WTC11 (cell line): ENCODE data around the gene QKI. TPM values are rescaled to one million over a fixed set of nuclear protein-coding genes. Genes with fewer than 3 reads are reported as not detected.

ENCODE experiments used
- ATAC-seq: fragments of 200-7000 bp; cut with Tn5 transposase; 2 replicates; pipeline ENCODE4 v1.10.0; 2021; ENCODE audit warnings: mild to moderate bottlenecking, moderate library complexity
- CTCF ChIA-PET: fragments of 300-600 bp; sonication (Branson Sonifier 250); formaldehyde crosslinking; loops from one replicate; lab custom pipeline; 2021; ENCODE audit warnings: antibody characterized with exemption; lab: Charles Lee
- POLR2A ChIA-PET: fragments of 350-600 bp; sonication (Branson Sonifier 250); formaldehyde crosslinking; loops from one replicate; lab custom pipeline; 2021; ENCODE audit warnings: antibody characterized with exemption; lab: Charles Lee
- DNase-seq: peaks from one replicate; pipeline ENCODE4 v3.0.0; 2021; ENCODE audit warnings: low spot score
- H3K27ac Mint-ChIP-seq: 2 replicates; pipeline ENCODE4 v1.8.0; 2021; ENCODE audit warnings: mixed read lengths
- H3K27me3 Mint-ChIP-seq: 2 replicates; pipeline ENCODE4 v1.8.0; 2021; ENCODE audit warnings: low read depth, mild to moderate bottlenecking, moderate library complexity, mixed read lengths
- H3K36me3 Mint-ChIP-seq: 2 replicates; pipeline ENCODE4 v1.8.0; 2021; ENCODE audit warnings: mixed read lengths
- H3K4me1 Mint-ChIP-seq: 2 replicates; pipeline ENCODE4 v1.8.0; 2022; ENCODE audit warnings: mixed read lengths
- H3K4me3 Mint-ChIP-seq: 2 replicates; pipeline ENCODE4 v1.8.0; 2021; ENCODE audit warnings: mild to moderate bottlenecking, moderate library complexity, mixed read lengths
- H3K9me3 Mint-ChIP-seq: 2 replicates; pipeline ENCODE4 v1.8.0; 2021; ENCODE audit warnings: mixed read lengths
- ATF6 ChIP-seq: sonication (generic); formaldehyde crosslinking; IDR thresholded peaks from 2 replicates; pipeline ENCODE4 v1.8.1; 2023; ENCODE audit warnings: mild to moderate bottlenecking, missing genetic modification reagents
- ELF4 ChIP-seq: sonication (generic); formaldehyde crosslinking; IDR thresholded peaks from 2 replicates; pipeline ENCODE4 v1.8.1; 2022; ENCODE audit warnings: low read depth, mild to moderate bottlenecking, moderate library complexity, missing genetic modification reagents
- FOXP1 ChIP-seq: sonication (generic); formaldehyde crosslinking; IDR thresholded peaks from 2 replicates; pipeline ENCODE4 v1.8.0; 2022; ENCODE audit warnings: missing genetic modification reagents, mild to moderate bottlenecking, moderate library complexity, borderline replicate concordance
- GABPB1 ChIP-seq: sonication (generic); formaldehyde crosslinking; IDR thresholded peaks from 2 replicates; pipeline ENCODE4 v1.8.1; 2023; ENCODE audit warnings: mild to moderate bottlenecking, missing genetic modification reagents
- GRHL2 ChIP-seq: fragments of 250-450 bp; sonication (Bioruptor Pico); IDR thresholded peaks from 2 replicates; pipeline ENCODE4 v1.8.0; 2022; ENCODE audit warnings: mild to moderate bottlenecking, moderate library complexity; ENCODE audit not compliant: insufficient replicate concordance, severe bottlenecking
- JAZF1 ChIP-seq: fragments of 250-450 bp; sonication (Bioruptor Pico); IDR thresholded peaks from 2 replicates; pipeline ENCODE4 v1.9.0; 2021; ENCODE audit warnings: moderate library complexity, mild to moderate bottlenecking, inconsistent platforms
- JUN ChIP-seq: sonication (generic); formaldehyde crosslinking; IDR thresholded peaks from 2 replicates; pipeline ENCODE4 v1.8.0; 2023; ENCODE audit warnings: mild to moderate bottlenecking, missing genetic modification reagents
- MLX ChIP-seq: sonication (generic); formaldehyde crosslinking; IDR thresholded peaks from 2 replicates; pipeline ENCODE4 v1.8.1; 2023; ENCODE audit warnings: mild to moderate bottlenecking, missing genetic modification reagents, moderate library complexity
- MYBL2 ChIP-seq: sonication (generic); formaldehyde crosslinking; IDR thresholded peaks from 2 replicates; pipeline ENCODE4 v1.8.1; 2023; ENCODE audit warnings: mild to moderate bottlenecking, moderate library complexity, missing genetic modification reagents
- NFATC4 ChIP-seq: fragments of 250-450 bp; sonication (Bioruptor Pico); IDR thresholded peaks from 2 replicates; pipeline ENCODE4 v1.9.0; 2021; ENCODE audit warnings: mild to moderate bottlenecking
- NFE2L1 ChIP-seq: sonication (generic); formaldehyde crosslinking; IDR thresholded peaks from 2 replicates; pipeline ENCODE4 v1.8.1; 2023; ENCODE audit warnings: missing genetic modification reagents
- PREB ChIP-seq: sonication (generic); formaldehyde crosslinking; IDR thresholded peaks from 2 replicates; pipeline ENCODE4 v1.8.1; 2022; ENCODE audit warnings: mild to moderate bottlenecking, missing genetic modification reagents, moderate library complexity, borderline replicate concordance
- USF2 ChIP-seq: sonication (generic); formaldehyde crosslinking; IDR thresholded peaks from 2 replicates; pipeline ENCODE4 v1.8.1; 2023; ENCODE audit warnings: mild to moderate bottlenecking, missing genetic modification reagents, moderate library complexity
- ZMAT4 ChIP-seq: fragments of 250-450 bp; sonication (Bioruptor Pico); IDR thresholded peaks from 2 replicates; pipeline ENCODE4 v1.9.0; 2021; ENCODE audit warnings: mild to moderate bottlenecking
- ZNF121 ChIP-seq: sonication (generic); formaldehyde crosslinking; IDR thresholded peaks from 2 replicates; pipeline ENCODE4 v1.8.0; 2023; ENCODE audit warnings: missing genetic modification reagents
- ZNF232 ChIP-seq: sonication (generic); formaldehyde crosslinking; IDR thresholded peaks from 2 replicates; pipeline ENCODE4 v1.8.0; 2022; ENCODE audit warnings: mild to moderate bottlenecking, missing genetic modification reagents
- ZNF281 ChIP-seq: sonication (generic); formaldehyde crosslinking; IDR thresholded peaks from 2 replicates; pipeline ENCODE4 v1.8.0; 2023; ENCODE audit warnings: mild to moderate bottlenecking, missing genetic modification reagents
- ZNF317 ChIP-seq: sonication (generic); formaldehyde crosslinking; IDR thresholded peaks from 2 replicates; pipeline ENCODE4 v1.8.1; 2023; ENCODE audit warnings: low read depth, mild to moderate bottlenecking, moderate library complexity, missing genetic modification reagents, borderline replicate concordance
- ZNF416 ChIP-seq: fragments of 250-450 bp; sonication (Bioruptor Pico); IDR thresholded peaks from 2 replicates; pipeline ENCODE4 v1.9.0; 2021; ENCODE audit warnings: mild to moderate bottlenecking, inconsistent platforms
- total RNA-seq: library from RNA; stranded (reverse); gene quantifications from 3 replicates; pipeline ENCODE4 v1.2.3, GENCODE V29; 2021

QKI gene
- total RNA-seq, 1 experiment from 2014 or later, result 145 TPM

GRCh38 chr6:163420289-163420614 lies 5.7 kb downstream of the QKI start:
- ChIA-PET CTCF (no interaction called here), POLR2A (interaction anchor here (0.5 to 0.7 kb wide), 3 partner anchors 867 to 1509 kb away, joined by 3 to 6 read pairs (median 3); no protein-coding TSS in a partner anchor)
- H3K4me1 Mint-ChIP-seq, result peaks cover 71% of the 10 kb centered on the region

More at GRCh38 chr6:163420289-163420614, 5.7 kb downstream of the QKI start:
- no peaks in the 10 kb centered on the region for H3K36me3 Mint-ChIP-seq
- H3K27me3 Mint-ChIP-seq, result no peaks in the 10 kb centered on the region
- TF ChIP-seq NFE2L1 (no peak), MLX (CRISPR knock-in tag) (no peak), GABPB1 (no peak), ZNF121 (CRISPR knock-in tag) (no peak), ELF4 (CRISPR knock-in tag) (no peak), ZNF232 (CRISPR knock-in tag) (no peak), ZNF317 (no peak), ZNF416 (no peak), FOXP1 (CRISPR knock-in tag) (no peak), JUN (no peak), GRHL2 (no peak), ATF6 (CRISPR knock-in tag) (no peak), ZNF281 (CRISPR knock-in tag) (no peak), ZMAT4 (CRISPR knock-in tag) (no peak), JAZF1 (no peak), PREB (no peak), USF2 (CRISPR knock-in tag) (no peak), MYBL2 (CRISPR knock-in tag) (no peak), NFATC4 (CRISPR knock-in tag) (no peak)
- H3K4me3 Mint-ChIP-seq, result peak overlapping the region; percentile 46
- H3K27ac Mint-ChIP-seq, result peak overlapping the region; percentile 69
- no peak for ATAC-seq
- DNase-seq, result no peak
- H3K9me3 Mint-ChIP-seq, result no peaks in the 10 kb centered on the region
